Posterior vena cava (tissue), 2 donors: ENCODE data around the gene PDCD7. TPM values are rescaled to one million over a fixed set of nuclear protein-coding genes. Genes with fewer than 3 reads are reported as not detected.
"Not testable (repeated sequence)": the region's sequence is repeated elsewhere in the genome, so short reads cannot be mapped to it uniquely, and the experiment has no call there.

Source experiments
- DNase-seq: peaks from one replicate; pipeline ENCODE4 v3.0.0-alpha.2; 2020; ENCODE audit warnings: low spot score
- intact Hi-C, 2 donors: fragments of 100-400 bp; cut with DNase I; formaldehyde crosslinking; loops; one replicate each; pipeline versions ENCODE4 v1.14.1 to v1.14.2; 2022 to 2023
- total RNA-seq, 2 donors: library from RNA; stranded (reverse); fragmentation: NEBNext Ultra II Directional; extraction: Animal tissue kit (Norgen Biotek cat#: 25700); gene quantifications; one replicate each; pipeline ENCODE4 v1.2.1, GENCODE V29; 2021
- donor health status: DM: yes; HTN: yes; CAD: no.
- donor health status: DM: yes; HTN: yes; CAD: no.

Gene PDCD7
- total RNA-seq, 2 donors from 2014 or later = 17.6 to 19.6 TPM

DNA sequence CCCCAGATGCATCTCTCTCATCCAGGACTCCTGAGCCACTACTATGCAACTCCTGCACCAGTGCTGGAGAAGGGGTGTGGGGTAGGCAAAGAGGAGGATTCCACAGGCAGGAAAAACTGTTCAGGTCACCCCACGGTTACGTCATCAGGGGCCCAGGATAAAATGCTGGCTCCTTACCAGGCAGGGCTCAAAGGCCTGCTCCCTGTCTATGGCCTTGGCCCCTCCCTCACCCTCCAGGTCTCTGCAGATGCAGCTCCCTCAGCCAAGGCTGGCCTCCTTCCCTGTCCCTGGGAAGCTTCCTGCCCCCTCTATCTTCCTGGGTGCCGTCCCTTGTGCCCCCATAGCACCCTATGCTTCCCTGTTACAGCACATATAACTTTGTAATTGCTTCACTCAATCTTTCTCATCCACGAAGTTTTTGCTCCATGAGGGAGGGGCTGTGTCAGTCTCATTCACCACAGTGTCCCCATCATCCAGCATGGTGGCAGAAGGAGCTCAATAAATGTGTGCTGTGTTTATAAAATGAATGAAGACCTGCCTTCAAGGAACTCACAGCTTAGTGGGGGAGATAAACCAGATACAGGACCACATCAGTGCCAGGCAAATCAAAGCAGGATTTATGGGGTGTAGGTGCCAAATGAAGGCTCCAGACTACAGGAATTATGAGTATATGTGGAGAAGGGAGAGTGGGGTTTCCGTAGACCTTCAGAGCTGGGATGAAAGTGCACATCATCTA lies 38.4 kb downstream of the PDCD7 start:
- intact Hi-C loops = no loop called here
- DNase-seq = no peak

DNA sequence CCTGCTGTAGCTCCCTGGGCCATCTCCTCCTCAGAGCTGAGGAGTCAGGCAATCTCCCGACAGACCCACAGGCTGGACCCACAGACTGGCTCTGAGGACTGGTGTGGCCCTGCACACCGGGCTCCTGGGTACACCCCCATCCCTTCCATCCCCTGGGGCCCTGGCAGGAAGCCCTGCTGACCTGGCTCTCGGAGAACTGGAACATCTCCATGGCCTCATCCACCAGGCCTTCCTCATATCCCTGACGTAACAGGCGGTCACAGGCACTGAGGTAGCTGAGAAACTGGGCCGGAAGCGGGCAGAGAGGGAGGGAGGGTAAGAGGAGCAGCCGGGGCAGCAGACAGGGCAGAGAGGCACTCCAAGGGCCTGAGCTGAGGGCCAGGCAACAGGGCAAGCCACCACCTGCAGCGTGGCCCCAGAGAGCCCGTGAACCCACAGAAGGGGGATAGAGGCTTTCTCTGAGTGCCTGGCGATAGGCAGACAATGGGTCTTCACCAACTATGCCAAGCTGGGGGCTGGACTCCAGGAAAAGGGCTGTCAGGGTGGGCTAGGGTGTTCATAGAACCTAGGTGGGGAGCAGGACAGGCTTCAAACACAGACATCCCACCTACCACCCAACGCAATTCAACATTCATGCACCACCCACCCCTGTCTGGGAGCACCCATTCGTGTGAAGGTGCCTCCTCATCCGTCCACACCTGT lies 39.2 kb downstream of the PDCD7 start:
- DNase-seq = no peak
- intact Hi-C loops = no loop called here

DNA sequence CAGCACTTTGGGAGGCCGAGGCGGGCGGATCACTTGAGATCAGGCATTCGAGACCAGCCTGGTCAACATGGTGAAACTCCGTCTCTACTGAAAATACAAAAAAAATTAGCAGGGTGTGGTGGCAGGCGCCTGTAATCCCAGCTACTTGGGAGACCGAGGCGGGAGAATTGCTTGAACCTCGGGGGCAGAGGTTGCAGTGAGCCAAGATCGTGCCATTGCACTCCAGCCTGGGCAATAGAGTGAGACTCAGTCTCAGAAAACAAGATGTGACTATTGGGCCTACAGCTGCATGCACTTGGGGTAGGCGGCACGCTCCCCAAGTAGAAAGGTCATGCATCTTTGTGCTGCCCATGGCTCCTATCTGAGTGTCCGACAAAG lies 39.8 kb downstream of the PDCD7 start:
- DNase-seq, intact Hi-C loops: not testable (repeated sequence)

DNA sequence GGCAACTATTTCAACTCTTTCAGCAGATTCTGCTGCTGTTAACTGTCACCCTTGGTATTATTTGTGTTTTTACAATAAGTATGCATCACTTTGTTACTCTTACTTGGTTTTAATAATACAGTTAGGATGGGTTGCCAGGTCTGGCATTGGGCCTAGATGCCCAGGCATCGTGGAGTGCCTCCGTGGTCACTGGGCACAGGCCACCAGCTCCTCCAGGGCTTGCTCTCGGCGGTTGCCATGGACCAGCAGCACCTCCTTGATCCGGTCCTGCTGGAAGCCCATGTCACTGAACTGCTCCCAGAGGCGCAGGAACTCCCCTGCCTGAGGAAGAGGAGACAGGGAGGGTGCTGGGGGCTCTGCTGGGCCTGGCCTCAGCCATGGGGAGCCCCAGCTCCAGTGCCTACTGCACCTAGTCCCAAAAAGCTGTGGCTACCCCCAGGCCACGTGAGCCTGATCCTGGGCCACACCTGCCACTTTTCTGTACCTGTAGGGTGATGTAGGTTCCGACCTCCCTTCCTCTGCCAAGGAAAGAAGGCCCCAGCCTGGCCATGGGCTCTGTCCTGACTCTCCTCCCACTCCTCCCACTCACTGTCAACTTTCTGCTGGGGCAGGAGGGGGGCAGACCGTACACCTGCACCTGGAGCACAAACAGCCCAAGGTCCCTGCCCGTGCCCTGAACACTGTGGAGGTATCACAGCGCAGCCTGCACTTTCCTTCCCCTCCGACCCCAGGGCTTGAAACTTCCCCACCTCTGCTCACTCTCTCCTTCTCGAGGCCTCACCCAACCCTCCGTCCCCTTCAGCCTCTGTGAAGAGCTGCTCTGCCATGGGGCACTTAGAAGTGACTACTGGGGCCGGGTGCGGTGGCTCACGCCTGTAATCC lies 40.5 kb downstream of the PDCD7 start:
- intact Hi-C loops = no loop called here

DNA sequence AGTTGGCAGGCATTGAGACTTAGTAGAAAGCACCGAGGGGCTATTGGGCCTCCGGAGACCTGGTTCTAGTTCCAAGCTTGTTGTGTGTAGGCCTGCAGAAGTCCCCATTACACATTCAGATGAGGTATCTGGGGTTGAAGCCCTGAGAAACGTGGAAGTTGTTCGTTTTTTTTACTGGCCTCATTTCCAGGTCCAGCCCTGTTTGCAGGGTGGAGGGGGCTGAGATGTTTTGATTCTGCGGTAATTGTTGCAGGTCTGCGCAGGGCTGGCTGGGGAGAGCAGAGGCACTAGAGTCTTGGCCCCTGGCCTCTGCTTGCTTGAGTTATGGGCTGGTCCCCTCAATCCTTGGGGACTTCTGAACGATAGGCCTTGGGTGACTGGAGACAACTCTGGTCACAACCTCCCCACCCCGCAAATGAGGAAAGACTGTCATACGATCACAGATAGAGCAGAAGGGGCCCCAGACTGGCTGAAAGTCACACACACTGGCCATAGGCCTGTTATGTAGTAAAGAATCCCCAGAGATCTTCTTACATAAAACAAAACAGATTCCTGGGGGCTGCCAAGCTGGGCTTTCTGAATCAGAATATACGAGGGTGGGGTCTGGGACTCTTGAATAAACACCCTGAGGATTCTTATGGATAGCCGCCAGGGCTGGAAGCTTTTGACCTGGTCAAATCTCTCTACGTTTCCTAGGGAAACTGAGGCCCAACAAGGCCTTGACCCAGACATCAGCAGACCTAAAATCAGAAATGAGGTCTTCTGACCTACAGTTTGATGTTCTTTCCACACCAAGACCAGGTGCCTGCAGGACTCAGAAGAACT lies 41.5 kb downstream of the PDCD7 start:
- peak; percentile 43 for DNase-seq
- intact Hi-C loops = no loop called here

More for the DNA sequence above, 40.5 kb downstream of the PDCD7 start:
- peak; percentile 70 for DNase-seq

DNA sequence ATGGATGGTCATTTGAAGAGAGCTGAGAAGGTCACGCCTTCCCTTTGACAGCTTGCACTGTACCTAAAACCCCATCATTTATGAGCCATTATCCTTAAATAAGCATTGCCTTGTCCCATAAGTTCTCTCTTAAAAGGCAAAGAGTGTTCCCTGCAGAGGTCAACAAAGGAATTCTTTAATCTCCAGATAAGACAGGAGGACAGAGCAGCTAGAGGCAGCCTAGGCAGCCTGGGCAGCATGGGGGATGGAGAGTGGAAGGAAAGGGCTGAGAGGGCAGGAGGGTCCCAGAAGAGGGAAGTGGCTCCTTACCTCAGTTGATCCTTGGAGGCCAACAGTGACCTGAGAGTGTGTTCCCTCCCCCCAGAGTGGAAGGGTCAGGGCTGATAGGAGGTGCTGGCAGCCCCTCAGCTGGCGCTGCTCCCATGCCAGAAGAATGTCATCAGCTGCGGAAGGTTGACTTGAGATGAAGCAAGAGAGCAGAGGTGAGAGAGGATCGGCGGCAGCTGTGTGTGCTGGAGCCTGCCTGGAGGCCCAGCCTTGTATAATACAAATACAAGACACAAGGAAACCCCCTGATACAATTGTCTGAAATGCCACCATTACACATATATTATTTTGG lies 44.3 kb downstream of the PDCD7 start:
- DNase-seq = no peak
- intact Hi-C loops = loop anchor here (5.0 to 10.0 kb wide), 2 partner anchors 37 to 55 kb away; no protein-coding TSS in a partner anchor

DNA sequence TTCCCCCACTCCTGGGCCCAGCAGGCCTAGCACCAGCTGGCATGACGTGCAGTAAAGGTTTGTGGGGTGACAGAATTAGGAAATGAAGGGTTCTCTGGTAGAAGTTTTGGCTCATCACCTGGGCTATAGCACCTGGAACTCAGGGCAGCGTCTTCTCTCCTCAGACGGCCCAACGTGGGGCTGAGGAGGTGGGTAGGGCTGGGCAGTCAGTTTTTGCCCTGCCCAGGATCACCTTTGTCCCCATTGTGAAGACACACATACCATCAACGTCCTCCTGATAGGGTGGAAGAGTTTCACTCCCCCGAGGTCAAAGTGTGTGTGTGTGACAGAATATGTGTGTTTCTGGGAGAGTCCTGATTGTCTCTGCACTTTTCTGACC lies 45.0 kb downstream of the PDCD7 start:
- intact Hi-C loops = loop anchor here (5.0 to 10.0 kb wide), 2 partner anchors 36 to 54 kb away; no protein-coding TSS in a partner anchor
- no peak for DNase-seq

DNA sequence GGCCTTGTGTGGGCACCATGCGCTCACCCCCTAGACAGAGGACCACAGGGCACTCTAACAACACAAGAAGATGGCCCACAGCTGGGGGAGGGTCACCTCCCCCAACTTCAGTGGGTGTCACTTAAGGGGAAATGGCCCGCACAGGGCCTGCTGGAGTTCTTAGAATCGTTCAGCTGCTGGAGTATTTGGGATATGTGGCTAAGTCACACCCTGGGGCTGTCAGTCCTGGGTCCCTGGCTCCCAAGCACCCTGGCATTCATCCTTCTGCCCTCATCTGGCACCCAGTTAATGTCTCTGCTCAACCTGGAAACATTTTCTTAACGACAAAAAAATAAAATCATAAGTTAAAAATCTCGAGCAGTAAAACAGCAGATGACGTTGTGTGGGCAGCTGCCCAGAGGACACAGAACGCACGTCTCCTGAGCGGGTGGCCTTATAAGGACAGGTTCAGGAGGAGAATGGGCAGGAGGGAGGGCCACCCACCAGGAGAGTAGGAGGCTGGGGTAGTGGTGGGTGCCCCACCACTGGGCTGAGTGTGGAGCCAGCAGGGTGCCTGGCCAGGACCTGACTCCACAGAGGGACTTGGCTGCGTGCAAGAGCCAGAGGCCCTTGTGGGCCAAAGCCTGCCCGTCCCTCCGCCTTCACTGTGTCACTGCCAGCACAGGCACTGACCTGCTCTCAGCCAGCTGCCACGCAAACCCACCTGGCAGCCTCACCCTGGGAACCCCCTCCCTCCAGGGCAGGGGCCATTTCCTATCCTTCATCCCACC lies 45.5 kb downstream of the PDCD7 start:
- intact Hi-C loops = loop anchor here (5.0 to 10.0 kb wide), 2 partner anchors 36 to 53 kb away; no protein-coding TSS in a partner anchor

DNA sequence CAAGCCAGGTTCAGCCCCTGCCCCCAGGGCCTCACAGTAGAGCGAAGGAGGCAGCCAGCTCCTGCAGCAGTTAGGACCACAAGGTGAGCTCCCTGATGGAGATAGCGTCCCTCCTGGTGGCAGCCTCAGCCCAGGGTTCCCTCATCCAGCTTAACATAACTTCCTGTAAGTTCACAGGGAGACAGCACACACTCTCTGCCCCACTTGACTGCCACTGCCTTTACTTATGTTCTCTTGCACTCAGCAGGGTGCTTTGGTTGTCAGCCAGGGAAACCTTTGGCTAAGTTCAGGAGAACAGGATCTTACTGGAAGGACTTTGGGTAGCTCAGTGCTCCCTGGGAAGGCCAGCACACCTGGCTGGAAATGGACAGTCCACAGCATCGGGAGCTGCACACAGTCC lies 46.2 kb downstream of the PDCD7 start:
- intact Hi-C loops = loop anchor here (5.0 to 10.0 kb wide), 2 partner anchors 35 to 53 kb away; no protein-coding TSS in a partner anchor

More for the DNA sequence above, 45.5 kb downstream of the PDCD7 start:
- DNase-seq = peak; percentile 94

DNA sequence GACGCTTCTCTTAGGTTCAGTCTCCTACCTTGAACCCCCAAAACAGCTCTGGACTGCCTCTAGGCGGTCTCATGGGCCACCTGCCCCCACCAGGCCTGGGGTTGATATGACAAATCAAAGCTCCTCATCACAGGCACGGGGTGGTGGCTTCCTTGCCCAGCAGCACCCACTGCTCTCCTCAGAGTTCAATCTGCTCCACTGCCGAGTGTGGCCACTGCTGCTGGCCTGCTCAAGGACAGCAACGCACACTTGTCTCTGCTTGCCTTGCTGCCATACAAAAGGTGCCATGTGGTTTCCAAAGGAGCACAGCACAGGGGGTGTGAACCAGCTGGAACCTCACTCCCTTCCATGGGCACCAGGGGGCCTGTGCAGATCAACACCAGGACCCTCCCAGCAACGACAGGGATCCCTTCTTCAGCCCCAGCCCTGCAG lies 46.9 kb downstream of the PDCD7 start:
- no peak for DNase-seq
- intact Hi-C loops = loop anchor here (5.0 to 10.0 kb wide), 2 partner anchors 34 to 52 kb away; no protein-coding TSS in a partner anchor

More for the DNA sequence above, 46.2 kb downstream of the PDCD7 start:
- DNase-seq = no peak

DNA sequence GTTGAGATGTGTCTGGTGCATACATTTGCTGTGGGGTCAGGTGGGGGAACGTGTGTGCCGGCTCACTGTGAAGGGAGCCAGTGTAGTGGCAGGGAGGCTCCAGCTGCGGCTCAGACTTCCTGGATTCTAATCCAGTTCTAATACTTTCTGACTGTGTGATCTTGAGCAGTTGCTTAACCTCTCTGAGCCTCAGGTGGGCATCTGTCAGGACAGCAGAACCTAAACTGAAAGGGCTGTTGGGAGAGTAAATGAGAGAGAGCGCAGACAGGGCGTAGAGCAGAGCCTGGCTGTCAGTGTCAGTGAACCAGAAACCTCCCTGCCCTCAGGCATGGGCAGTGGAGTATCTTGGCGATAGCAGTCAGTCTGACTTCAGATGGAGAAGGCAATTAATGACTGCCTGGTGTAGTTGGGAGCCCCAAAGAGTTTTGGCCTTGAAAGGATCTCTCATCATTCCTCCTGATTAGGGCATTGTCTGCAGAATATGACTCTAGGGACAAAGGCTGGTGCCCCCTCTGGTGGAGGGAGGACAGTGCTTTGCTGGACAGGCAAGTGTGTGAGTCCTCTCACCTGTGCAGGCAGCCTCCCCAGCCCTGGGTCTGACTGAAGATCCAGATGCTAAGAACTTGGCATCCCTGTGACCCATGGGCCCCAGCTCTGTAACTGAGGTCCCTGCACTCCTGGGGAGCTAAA lies 47.5 kb downstream of the PDCD7 start:
- intact Hi-C loops = loop anchor here (5.0 to 10.0 kb wide), 2 partner anchors 34 to 51 kb away; no protein-coding TSS in a partner anchor
- DNase-seq = no peak

DNA sequence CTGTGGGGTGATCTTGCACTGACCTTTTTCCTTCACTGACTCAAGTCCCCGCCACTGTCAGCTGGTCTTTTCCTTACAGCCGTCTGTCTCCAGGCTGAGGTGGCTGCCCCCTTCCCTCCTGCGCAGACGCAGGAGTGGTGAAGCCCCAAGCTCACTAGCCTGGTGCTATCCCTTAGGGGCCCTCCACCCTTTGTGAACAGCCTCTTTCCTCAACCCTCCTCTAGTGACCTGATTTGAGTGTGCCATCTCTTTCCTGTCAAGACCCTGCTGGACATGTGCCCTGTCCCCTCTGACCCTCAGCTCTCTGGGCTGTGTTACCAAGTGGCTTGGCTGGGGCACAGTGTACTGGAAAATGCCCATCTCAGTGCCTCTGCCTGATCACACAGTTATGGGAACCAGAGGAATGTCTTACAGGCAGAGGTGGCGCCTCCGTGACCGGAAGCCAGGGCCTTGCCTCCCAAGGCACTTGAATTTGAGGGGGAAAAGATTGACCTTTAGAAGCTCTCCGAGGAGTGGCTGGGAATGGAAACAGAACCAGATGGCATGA lies 48.3 kb downstream of the PDCD7 start:
- DNase-seq = no peak

DNA sequence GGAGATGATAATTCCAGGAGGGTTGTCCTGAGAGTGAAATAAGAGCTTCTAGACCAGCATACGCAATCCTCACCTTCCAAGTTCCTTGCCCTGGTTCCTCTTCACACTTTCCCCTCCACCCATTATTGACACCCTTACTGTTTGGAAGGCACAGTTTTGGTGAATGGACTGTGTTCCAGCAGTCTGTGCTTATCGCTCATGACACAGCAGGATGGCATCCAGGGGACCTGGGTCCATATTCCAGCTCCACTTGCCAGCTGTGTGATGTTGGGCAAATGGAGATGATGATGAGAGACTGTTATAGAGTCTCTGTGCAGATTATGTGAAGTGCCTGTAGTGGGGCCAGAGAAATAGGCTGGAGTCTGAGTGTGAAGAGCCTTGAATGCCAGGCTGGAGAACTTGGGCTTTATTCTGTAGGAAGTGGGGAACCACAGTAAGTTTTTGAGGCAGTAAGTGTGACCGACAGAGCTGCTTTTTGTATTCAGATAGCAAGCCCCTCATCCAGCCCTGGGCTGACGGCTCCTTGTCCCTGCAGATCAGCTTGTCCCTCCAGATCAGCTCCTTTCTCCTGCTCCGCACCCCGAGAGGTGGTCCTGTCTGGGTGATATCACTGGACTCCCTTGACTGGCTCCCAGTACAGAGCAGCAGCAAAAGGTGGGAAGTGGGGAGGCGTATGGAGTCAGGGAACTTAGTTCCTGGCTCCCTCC lies 49.0 kb downstream of the PDCD7 start:
- intact Hi-C loops = loop anchor here (5.0 to 10.0 kb wide), 2 partner anchors 32 to 50 kb away; no protein-coding TSS in a partner anchor
- DNase-seq = no peak

More for the DNA sequence above, 48.3 kb downstream of the PDCD7 start:
- intact Hi-C loops = loop anchor here (5.0 to 10.0 kb wide), 2 partner anchors 33 to 50 kb away; no protein-coding TSS in a partner anchor

DNA sequence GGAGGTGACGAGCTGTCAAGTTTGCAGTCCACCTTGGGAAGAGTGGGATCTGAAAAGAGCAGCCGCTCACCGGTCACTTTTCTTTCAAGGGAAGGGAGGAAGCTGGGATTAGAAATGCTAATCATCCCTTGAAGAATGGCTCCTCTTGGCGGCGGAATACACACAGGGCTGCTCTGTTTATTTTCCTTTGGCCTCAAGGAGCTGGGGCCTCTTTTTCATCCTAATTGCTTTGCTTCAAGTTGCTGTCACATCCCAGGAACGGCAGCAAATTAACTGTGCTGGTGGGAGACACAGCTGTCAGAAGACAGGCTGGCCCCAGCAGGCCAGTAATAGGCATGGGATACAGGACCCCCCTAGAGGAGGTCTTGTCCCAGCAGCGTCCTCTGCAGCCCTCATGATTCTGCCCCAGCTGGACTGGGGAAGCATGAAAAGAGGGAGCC lies 50.3 kb downstream of the PDCD7 start:
- intact Hi-C loops = loop anchor here in 1 of 2 donors (10.0 kb wide), 1 partner anchor 48 kb away; no protein-coding TSS in a partner anchor
- no peak for DNase-seq

DNA sequence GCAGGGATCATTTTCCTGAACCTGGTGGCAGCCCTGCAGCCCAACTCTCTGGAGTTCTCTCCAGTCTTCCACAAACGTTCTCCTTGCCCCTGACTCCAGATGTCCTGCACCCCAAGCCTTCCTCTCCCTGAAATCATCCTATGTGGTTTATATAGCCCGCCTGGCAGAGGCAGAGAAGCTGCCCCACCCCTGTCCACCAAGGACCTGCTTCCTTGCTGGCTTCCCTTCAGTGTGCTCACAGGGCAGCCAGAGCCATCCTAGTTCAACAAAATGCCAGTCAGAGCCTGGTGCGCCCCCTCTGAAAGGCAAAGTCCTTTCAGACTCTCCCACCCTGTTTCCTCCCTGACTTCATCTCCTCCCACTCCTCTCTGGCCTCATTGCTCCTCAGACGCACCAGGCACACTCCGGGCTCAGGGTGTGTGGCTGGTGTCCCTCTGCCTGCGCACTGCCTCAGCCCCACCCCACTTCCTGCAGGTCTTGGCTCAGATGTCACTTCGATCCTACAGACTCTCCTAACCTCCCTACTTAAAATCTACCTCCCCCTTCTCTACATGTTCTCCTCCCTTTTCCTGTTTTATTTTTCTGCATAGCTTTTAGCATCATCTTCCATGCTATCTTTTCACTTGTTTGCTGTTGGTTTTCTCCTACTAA lies 51.2 kb downstream of the PDCD7 start:
- DNase-seq = no peak
- intact Hi-C loops = loop anchor here in 1 of 2 donors (10.0 kb wide), 1 partner anchor 48 kb away; no protein-coding TSS in a partner anchor
